ENCODE measurements around the gene TXNDC2.
"Not testable (repeated sequence)": the region's sequence is repeated elsewhere in the genome, so short reads cannot be mapped to it uniquely, and the experiment has no call there.

TXNDC2 gene

GRCh38 chr18:9886005-9886348, 204 bp downstream of the TXNDC2 start:
- DNase-seq: no peak

GRCh38 chr18:9887992-9888391, 2.2 kb downstream of the TXNDC2 start:
- DNase-seq: no peak

- DNase-seq: no peak
These were observed 4.4 kb downstream of the TXNDC2 start for GRCh38 chr18:9890196-9890595.

GRCh38 chr18:9890957-9891356, 5.2 kb downstream of the TXNDC2 start:
- DNase-seq: no peak

GRCh38 chr18:9891515-9891914, 5.7 kb downstream of the TXNDC2 start:
- DNase-seq: not testable (repeated sequence)

- DNase-seq: no peak
These were observed 8.8 kb downstream of the TXNDC2 start for GRCh38 chr18:9894454-9895068.

GRCh38 chr18:9897129-9897528, 11.4 kb downstream of the TXNDC2 start:
- DNase-seq: no peak

GRCh38 chr18:9897787-9898291, 12.1 kb downstream of the TXNDC2 start:
- DNase-seq: not testable (repeated sequence)

- DNase-seq: no peak
These were observed 13.2 kb downstream of the TXNDC2 start for GRCh38 chr18:9898792-9899549.

GRCh38 chr18:9899550-9899930, 13.8 kb downstream of the TXNDC2 start:
- not testable (repeated sequence) for DNase-seq

- no peak for DNase-seq
These were observed 14.9 kb downstream of the TXNDC2 start for GRCh38 chr18:9900699-9901098.

GRCh38 chr18:9901377-9901776, 15.6 kb downstream of the TXNDC2 start:
- no peak for DNase-seq

GRCh38 chr18:9902264-9902663, 16.5 kb downstream of the TXNDC2 start:
- not testable (repeated sequence) for DNase-seq

- DNase-seq: no peak
These were observed 17.1 kb downstream of the TXNDC2 start for GRCh38 chr18:9902832-9903231.

- no peak for DNase-seq
These were observed 19.7 kb downstream of the TXNDC2 start for GRCh38 chr18:9905401-9905922.

- no peak for DNase-seq
These were observed 20.7 kb downstream of the TXNDC2 start for GRCh38 chr18:9906481-9906880.

- DNase-seq: no peak
These were observed 22.1 kb downstream of the TXNDC2 start for GRCh38 chr18:9907867-9908266.

GRCh38 chr18:9910071-9910470, 24.3 kb downstream of the TXNDC2 start:
- no peak for DNase-seq

GRCh38 chr18:9910661-9911060, 24.9 kb downstream of the TXNDC2 start:
- DNase-seq: no peak

- no peak for DNase-seq
These were observed 25.5 kb downstream of the TXNDC2 start for GRCh38 chr18:9911226-9911625.

GRCh38 chr18:9912285-9912684, 26.5 kb downstream of the TXNDC2 start:
- DNase-seq: not testable (repeated sequence)

- no peak for DNase-seq
These were observed 27.4 kb downstream of the TXNDC2 start for GRCh38 chr18:9913151-9913525.

- DNase-seq: peak; percentile 84 to 99 (median 98)
These were observed 28.0 kb downstream of the TXNDC2 start, which contains the start of gene VAPA for GRCh38 chr18:9913526-9914333. Gene VAPA (plus strand): TSS chr18:9914016. CDS start chr18:9914257, 241 bp downstream.

Measured in C1 segment of cervical spinal cord (tissue), 14 donors.